ENCODE results near the gene PLA1A. TPM values are rescaled to one million over a fixed set of nuclear protein-coding genes. Genes with fewer than 3 reads are reported as not detected.
"Not testable (repeated sequence)": the region's sequence is repeated elsewhere in the genome, so short reads cannot be mapped to it uniquely, and the experiment has no call there.

Gene PLA1A
- total RNA-seq, 2 donors from 2014 or later: 4.4 TPM; not detected in 1

DNA sequence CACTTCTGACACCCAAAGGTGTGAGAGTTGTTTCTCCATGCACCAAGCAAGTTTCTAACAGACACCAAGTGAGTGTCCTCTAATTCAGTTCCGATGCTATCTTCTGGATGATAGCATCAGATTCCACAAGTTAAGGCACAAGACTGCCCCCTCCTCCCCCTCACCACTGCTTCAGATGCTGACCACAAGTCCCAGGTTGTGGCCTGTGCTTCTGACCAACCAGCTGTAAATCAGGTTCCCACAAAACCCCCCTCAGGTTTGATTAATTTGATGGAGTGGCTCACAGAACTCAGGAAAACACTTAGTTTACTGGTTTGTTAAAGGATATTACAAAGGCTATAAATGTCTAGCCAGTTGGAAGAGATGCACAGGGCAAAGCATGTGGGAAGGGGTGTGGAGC lies 7.0 kb upstream of the PLA1A start:
- Histone ChIP-seq H3K4me1 (no peaks in the 10 kb centered on the region), H3K9me3 (no peaks in the 10 kb centered on the region), H3K27me3 (no peaks in the 10 kb centered on the region), H3K36me3 (replicated peaks in 1 of 2; ENCODE audit: insufficient read depth in 1 of 2, low read depth in 2 of 2) (no peaks in the 10 kb centered on the region), H3K4me3 (no peak overlapping the region), H3K27ac (no peak overlapping the region)
- ATAC-seq (no peak), DNase-seq (no peak)
- intact Hi-C loops (cut with DNase I): no loop called here
- TF ChIP-seq, protein P1, sequence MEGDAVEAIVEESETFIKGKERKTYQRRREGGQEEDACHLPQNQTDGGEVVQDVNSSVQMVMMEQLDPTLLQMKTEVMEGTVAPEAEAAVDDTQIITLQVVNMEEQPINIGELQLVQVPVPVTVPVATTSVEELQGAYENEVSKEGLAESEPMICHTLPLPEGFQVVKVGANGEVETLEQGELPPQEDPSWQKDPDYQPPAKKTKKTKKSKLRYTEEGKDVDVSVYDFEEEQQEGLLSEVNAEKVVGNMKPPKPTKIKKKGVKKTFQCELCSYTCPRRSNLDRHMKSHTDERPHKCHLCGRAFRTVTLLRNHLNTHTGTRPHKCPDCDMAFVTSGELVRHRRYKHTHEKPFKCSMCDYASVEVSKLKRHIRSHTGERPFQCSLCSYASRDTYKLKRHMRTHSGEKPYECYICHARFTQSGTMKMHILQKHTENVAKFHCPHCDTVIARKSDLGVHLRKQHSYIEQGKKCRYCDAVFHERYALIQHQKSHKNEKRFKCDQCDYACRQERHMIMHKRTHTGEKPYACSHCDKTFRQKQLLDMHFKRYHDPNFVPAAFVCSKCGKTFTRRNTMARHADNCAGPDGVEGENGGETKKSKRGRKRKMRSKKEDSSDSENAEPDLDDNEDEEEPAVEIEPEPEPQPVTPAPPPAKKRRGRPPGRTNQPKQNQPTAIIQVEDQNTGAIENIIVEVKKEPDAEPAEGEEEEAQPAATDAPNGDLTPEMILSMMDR (IDR thresholded peaks at IDR 0.05): no peak
- TF ChIP-seq POLR2A (IDR thresholded peaks at IDR 0.05): no peak
- 73 to 80% methylated on average over 1 of the region's 1 CpG for WGBS, 2 donors

DNA sequence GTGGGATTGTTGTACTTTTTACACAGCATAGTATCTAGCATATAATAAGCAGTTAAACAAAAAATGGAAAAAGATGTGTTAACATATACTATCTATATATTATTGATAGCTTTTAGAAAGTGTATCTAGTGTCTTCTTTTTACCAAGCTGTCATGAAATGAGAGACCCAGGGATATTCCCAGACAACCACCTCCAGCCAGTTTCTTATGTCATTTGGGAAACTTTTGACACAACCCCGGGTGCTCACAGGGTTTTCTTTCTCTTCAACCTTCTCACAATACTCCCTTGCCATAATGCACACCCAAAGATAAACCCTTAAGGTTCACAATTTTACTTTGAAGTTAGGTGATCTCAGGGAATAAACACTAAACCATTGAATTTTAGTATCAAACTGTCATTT lies 4.8 kb upstream of the PLA1A start:
- ATAC-seq: no peak

DNA sequence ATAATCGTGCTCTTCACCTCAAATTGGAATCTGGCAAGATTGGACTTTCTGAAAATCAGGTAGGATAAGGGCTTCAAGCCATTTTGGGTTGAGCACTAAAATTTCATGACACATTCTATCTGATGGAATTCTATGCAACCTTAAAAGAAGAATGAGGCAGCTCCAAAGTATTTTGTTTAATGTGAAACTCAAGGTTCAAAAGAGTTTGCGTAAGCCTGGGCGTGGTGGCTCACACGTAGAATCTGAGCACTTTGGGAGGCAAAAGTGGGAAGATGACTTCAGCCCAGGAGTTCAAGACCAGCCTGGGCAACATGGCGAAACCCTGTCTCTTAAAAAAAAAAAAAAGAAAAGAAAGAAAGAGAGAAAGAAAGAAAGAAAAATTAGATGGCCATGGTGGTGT lies 3.6 kb upstream of the PLA1A start:
- WGBS, 2 donors: 79 to 91% methylated on average over 5 of the region's 5 CpGs
- intact Hi-C loops (cut with DNase I): no loop called here
- H3K9me3 ChIP-seq: no peaks in the 10 kb centered on the region

More for the DNA sequence above, 4.8 kb upstream of the PLA1A start:
- intact Hi-C loops (cut with DNase I): no loop called here
- no peaks in the 10 kb centered on the region for H3K9me3 ChIP-seq
- no peak for DNase-seq
- H3K27me3 ChIP-seq: no peaks in the 10 kb centered on the region
- H3K36me3 ChIP-seq (replicated peaks in 1 of 2; ENCODE audit: insufficient read depth in 1 of 2, low read depth in 2 of 2): no peaks in the 10 kb centered on the region
- WGBS, 2 donors: 56 to 61% methylated on average over 1 of the region's 1 CpG
- H3K4me1 ChIP-seq: peaks cover 8% of the 10 kb centered on the region
- TF ChIP-seq, protein P1 (IDR thresholded peaks at IDR 0.05): no peak
- TF ChIP-seq POLR2A (IDR thresholded peaks at IDR 0.05): no peak
- H3K27ac ChIP-seq: no peak overlapping the region
- H3K4me3 ChIP-seq: no peak overlapping the region

DNA sequence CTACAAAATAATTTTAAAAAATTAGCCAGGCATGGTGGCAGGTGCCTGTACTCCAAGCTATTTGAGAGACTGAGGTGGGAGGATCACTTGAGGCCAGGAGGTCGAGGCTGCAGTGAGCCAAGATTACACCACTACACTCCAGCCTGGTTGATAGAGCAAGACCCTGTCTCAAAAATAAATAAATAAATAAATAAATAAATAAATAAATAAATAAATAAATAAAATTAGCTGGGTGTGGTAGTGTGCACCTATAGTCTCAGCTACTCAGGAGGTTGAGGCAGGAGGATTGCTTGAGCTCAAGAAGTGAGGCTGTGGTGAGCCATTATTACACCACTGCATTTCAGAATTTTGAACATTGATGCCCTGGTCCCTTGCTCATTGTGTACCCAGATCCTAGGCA lies 2.8 kb upstream of the PLA1A start:
- intact Hi-C loops (cut with DNase I); H3K27ac ChIP-seq; H3K27me3 ChIP-seq; H3K9me3 ChIP-seq; H3K4me3 ChIP-seq; H3K36me3 ChIP-seq (replicated peaks in 1 of 2; ENCODE audit: insufficient read depth in 1 of 2, low read depth in 2 of 2); DNase-seq; ATAC-seq: not testable (repeated sequence)
- H3K4me1 ChIP-seq: peaks cover 23% of the 10 kb centered on the region
- WGBS, 2 donors: 82 to 96% methylated on average over 1 of the region's 1 CpG

More for the DNA sequence above, 3.6 kb upstream of the PLA1A start:
- Histone ChIP-seq H3K4me3 (no peak overlapping the region), H3K4me1 (peaks cover 20% of the 10 kb centered on the region), H3K27me3 (no peaks in the 10 kb centered on the region), H3K36me3 (replicated peaks in 1 of 2; ENCODE audit: insufficient read depth in 1 of 2, low read depth in 2 of 2) (no peaks in the 10 kb centered on the region), H3K27ac (no peak overlapping the region)
- TF ChIP-seq, protein P1 (IDR thresholded peaks at IDR 0.05): no peak
- no peak for TF ChIP-seq POLR2A (IDR thresholded peaks at IDR 0.05)
- DNase-seq (no peak), ATAC-seq (no peak)

DNA sequence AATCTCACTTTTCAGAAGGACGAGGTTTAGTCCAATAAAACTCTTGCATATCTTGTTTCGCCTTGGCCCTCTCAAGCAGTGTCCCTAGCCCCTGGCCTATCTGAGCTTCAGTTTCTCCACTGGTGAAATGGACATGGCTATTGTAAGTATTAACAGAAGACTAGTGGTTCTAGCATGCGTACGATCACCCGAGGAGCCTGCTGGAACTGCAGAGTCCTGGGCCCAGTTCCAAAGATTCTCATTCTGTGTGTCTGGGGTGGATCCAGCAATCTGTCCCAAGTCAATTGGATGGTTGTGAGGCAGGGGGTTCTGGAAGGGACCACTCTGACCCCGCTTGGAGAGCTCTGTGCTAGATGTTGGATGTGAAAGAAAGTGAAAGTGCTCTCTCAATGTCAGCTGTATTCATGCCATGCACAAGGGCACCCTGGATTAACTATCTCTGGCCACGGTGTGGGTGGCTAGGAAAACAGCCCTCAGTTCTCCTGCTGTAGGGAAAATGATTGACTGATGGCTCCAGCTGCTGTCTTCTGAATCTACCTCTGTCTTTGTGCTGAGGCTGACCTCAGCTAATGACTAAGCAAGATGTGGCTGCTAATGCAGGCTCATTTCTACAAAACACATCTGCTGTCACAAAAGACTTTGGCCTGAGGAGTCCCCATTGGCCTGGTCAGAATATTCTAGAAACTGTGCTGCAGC lies 1.9 kb upstream of the PLA1A start:
- no peaks in the 10 kb centered on the region for H3K36me3 ChIP-seq (replicated peaks in 1 of 2; ENCODE audit: insufficient read depth in 1 of 2, low read depth in 2 of 2)
- peaks cover 23% of the 10 kb centered on the region for H3K4me1 ChIP-seq
- no peaks in the 10 kb centered on the region for H3K9me3 ChIP-seq
- H3K27ac ChIP-seq: no peak overlapping the region
- H3K4me3 ChIP-seq: no peak overlapping the region
- TF ChIP-seq POLR2A (IDR thresholded peaks at IDR 0.05): no peak
- TF ChIP-seq, protein P1 (IDR thresholded peaks at IDR 0.05): no peak
- intact Hi-C loops (cut with DNase I): no loop called here
- no peaks in the 10 kb centered on the region for H3K27me3 ChIP-seq
- WGBS, 2 donors: 74 to 83% methylated on average over 7 of the region's 7 CpGs
- DNase-seq (no peak), ATAC-seq (no peak)
